Adrenal gland (tissue), 5 donors: Measurements from ENCODE around the gene DIP2C.

ENCODE experiments used
- POLR2A ChIP-seq, 2 donors: fragments of 450-650 bp; IDR thresholded peaks; one replicate each; pipeline ENCODE4 v1.6.1; 2017; ENCODE audit warnings: antibody characterized with exemption in 2 of 2, mild to moderate bottlenecking in 2 of 2, moderate library complexity in 1 of 2
- TF ChIP-seq, protein P1 (sequence below), 6 experiments: fragments of 450-650 bp in 4 of 6; fragments of 200-600 bp in 2 of 6; sonication (generic) in 1 of 6; IDR thresholded peaks; 1 replicate in 5 of 6; 2 replicates in 1 of 6; pipeline versions ENCODE4 v1.5.1 to v1.8.0; 2016 to 2021; ENCODE audit warnings: antibody characterized with exemption in 6 of 6, mild to moderate bottlenecking in 2 of 6, moderate library complexity in 1 of 6
- donor health status: DM: no; HTN: no; CAD: no.

DNA sequence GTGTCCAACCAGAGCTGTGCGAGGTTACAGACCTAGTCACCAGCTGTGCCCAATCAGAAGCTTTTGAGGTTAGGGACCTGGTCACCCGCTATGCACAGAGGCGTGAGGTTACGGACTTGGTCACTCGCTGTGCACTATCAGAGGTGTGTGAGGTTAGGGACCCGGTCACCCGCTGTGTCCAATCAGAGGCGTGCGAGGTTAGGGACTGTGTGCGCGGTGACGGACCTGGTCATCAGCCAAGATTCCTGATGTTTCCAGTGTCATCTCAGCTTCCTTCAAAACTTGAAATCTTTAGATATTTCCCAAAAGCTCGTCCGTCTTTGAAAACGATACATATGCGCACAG is 182.1 kb downstream of the DIP2C start:
- TF ChIP-seq, protein P1, sequence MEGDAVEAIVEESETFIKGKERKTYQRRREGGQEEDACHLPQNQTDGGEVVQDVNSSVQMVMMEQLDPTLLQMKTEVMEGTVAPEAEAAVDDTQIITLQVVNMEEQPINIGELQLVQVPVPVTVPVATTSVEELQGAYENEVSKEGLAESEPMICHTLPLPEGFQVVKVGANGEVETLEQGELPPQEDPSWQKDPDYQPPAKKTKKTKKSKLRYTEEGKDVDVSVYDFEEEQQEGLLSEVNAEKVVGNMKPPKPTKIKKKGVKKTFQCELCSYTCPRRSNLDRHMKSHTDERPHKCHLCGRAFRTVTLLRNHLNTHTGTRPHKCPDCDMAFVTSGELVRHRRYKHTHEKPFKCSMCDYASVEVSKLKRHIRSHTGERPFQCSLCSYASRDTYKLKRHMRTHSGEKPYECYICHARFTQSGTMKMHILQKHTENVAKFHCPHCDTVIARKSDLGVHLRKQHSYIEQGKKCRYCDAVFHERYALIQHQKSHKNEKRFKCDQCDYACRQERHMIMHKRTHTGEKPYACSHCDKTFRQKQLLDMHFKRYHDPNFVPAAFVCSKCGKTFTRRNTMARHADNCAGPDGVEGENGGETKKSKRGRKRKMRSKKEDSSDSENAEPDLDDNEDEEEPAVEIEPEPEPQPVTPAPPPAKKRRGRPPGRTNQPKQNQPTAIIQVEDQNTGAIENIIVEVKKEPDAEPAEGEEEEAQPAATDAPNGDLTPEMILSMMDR (IDR thresholded peaks at IDR 0.05), result no peak
- no peak for TF ChIP-seq POLR2A (IDR thresholded peaks at IDR 0.05)
